HepG2 (cell line): ENCODE data around the gene VGLL4. TPM values are rescaled to one million over a fixed set of nuclear protein-coding genes. Genes with fewer than 3 reads are reported as not detected.

Experiments
- ATAC-seq: fragments of 200-7000 bp; cut with Tn5 transposase; 3 replicates; pipeline ENCODE4 v1.9.1; 2020; ENCODE audit warnings: mild to moderate bottlenecking, moderate library complexity
- BruUV-seq: library from RNA; stranded (reverse); fragments of 400-500 nt; replicated peaks from 2 replicates; lab custom pipeline; 2021; lab: Mats Ljungman, UMichigan
- CTCF ChIA-PET: fragments of 300-600 bp; formaldehyde crosslinking; extraction: SDS; loops from one replicate; lab custom pipeline; 2021; ENCODE audit warnings: low total read pairs, inconsistent platforms, low intra/inter-chr PET ratio; lab: Yijun Ruan, JAX
- POLR2A ChIA-PET: fragments of 350-600 bp; sonication (Branson Sonifier 250); formaldehyde crosslinking; loops from one replicate; lab custom pipeline; 2020; ENCODE audit warnings: antibody characterized with exemption, inconsistent platforms; lab: Yijun Ruan, JAX
- DNase-seq: peaks from one replicate; pipeline ENCODE4 v3.0.0-alpha.2; 2015; ENCODE audit warnings: low spot score
- FAIRE-seq: peaks from 3 replicates; lab custom pipeline; 2011; peaks lifted over from hg19 to GRCh38; lab: Jason Lieb, UNC
- H2AFZ ChIP-seq: one replicate; pipeline ENCODE4 v1.6.1; 2011; ENCODE audit warnings: low read length, inconsistent platforms
- H3K27ac ChIP-seq: fragments of 300-600 bp; 3 replicates; pipeline ENCODE4 v1.8.0; 2011; ENCODE audit warnings: mixed run types, mild to moderate bottlenecking, mixed read lengths, low read length, inconsistent platforms; ENCODE audit not compliant: insufficient read depth; ENCODE audit errors: extremely low read length
- H3K27me3 ChIP-seq, 2 experiments: fragments of 200-600 bp in 1 of 2; 2 replicates in 1 of 2; 3 replicates in 1 of 2; pipeline versions ENCODE4 v1.6.0 to v1.8.0; 2011; ENCODE audit warnings: low read length in 2 of 2, mild to moderate bottlenecking in 2 of 2, moderate library complexity in 2 of 2, inconsistent platforms in 1 of 2; ENCODE audit not compliant: insufficient read depth in 2 of 2, control insufficient read depth in 1 of 2
- H3K36me3 ChIP-seq, 2 experiments: fragments of 200-600 bp in 1 of 2; replicated peaks in 1 of 2; 2 replicates in 1 of 2; 3 replicates in 1 of 2; pipeline versions ENCODE4 v1.5.1 to v1.8.0; 2011; ENCODE audit warnings: low read length in 2 of 2, inconsistent platforms in 1 of 2; ENCODE audit not compliant: insufficient read depth in 2 of 2, control insufficient read depth in 1 of 2
- H3K4me1 ChIP-seq: 2 replicates; pipeline ENCODE4 v1.5.1; 2012; ENCODE audit warnings: low read length, inconsistent platforms; ENCODE audit not compliant: insufficient read depth
- H3K4me2 ChIP-seq: 2 replicates; pipeline ENCODE4 v1.6.0; 2011; ENCODE audit warnings: low read depth, low read length, inconsistent platforms
- H3K4me3 ChIP-seq, 3 experiments: fragments of 200-600 bp in 1 of 3; sonication (generic), shearing (Covaris generic) in 1 of 3; replicated peaks in 1 of 3; 2 replicates each; pipeline ENCODE4 v1.5.1; 2011 to 2016; ENCODE audit warnings: low read length in 3 of 3, inconsistent platforms in 2 of 3, low read depth in 2 of 3, mild to moderate bottlenecking in 2 of 3, control low read depth in 1 of 3, mixed read lengths in 1 of 3; ENCODE audit not compliant: insufficient read depth in 1 of 3
- H3K79me2 ChIP-seq: one replicate; pipeline ENCODE4 v1.6.1; 2011; ENCODE audit warnings: low read length, inconsistent platforms; ENCODE audit not compliant: insufficient read depth
- H3K9ac ChIP-seq: 2 replicates; pipeline ENCODE4 v1.6.0; 2011; ENCODE audit warnings: mild to moderate bottlenecking, low read depth, low read length, inconsistent platforms; ENCODE audit not compliant: insufficient read depth
- H3K9me3 ChIP-seq: 2 replicates; pipeline ENCODE4 v1.5.1; 2012; ENCODE audit warnings: mild to moderate bottlenecking, low read length
- H4K20me1 ChIP-seq: 2 replicates; pipeline ENCODE4 v1.6.0; 2011; ENCODE audit warnings: inconsistent platforms, mild to moderate bottlenecking, low read length, moderate library complexity; ENCODE audit not compliant: insufficient read depth
- FOXM1 ChIP-seq: sonication (generic); formaldehyde crosslinking; IDR thresholded peaks from 2 replicates; pipeline ENCODE4 v1.5.0; 2020; ENCODE audit warnings: missing genetic modification reagents
- HDAC6 ChIP-seq: fragments of 200-600 bp; sonication (generic); IDR thresholded peaks from 2 replicates; pipeline ENCODE4 v1.7.0; 2017; ENCODE audit warnings: mild to moderate bottlenecking, antibody characterized with exemption, low read length, low read depth
- HMG20A ChIP-seq: IDR thresholded peaks from 2 replicates; pipeline ENCODE4 v1.6.1; 2016; ENCODE audit warnings: borderline replicate concordance
- NCOR1 ChIP-seq: fragments of 200-600 bp; sonication (generic); IDR thresholded peaks from 2 replicates; pipeline ENCODE4 v1.7.0; 2017; ENCODE audit warnings: antibody characterized with exemption, low read length, borderline replicate concordance
- NFRKB ChIP-seq: fragments of 450-650 bp; IDR thresholded peaks from 2 replicates; pipeline ENCODE4 v1.6.1; 2017
- RFX1 ChIP-seq: fragments of 450-650 bp; IDR thresholded peaks from 2 replicates; pipeline ENCODE4 v1.6.1; 2017
- STAT5B ChIP-seq: sonication (generic); formaldehyde crosslinking; IDR thresholded peaks from 2 replicates; pipeline ENCODE4 v1.4.0; 2020; ENCODE audit warnings: missing genetic modification reagents
- ZFP62 ChIP-seq: sonication (generic); formaldehyde crosslinking; IDR thresholded peaks from 2 replicates; pipeline ENCODE4 v1.4.0; 2020; ENCODE audit warnings: missing genetic modification reagents
- ZNF124 ChIP-seq: sonication (generic); formaldehyde crosslinking; IDR thresholded peaks from 2 replicates; pipeline ENCODE4 v1.4.0; 2020; ENCODE audit warnings: missing genetic modification reagents
- ZNF383 ChIP-seq: sonication (generic); formaldehyde crosslinking; IDR thresholded peaks from 2 replicates; pipeline ENCODE4 v1.4.0; 2020; ENCODE audit warnings: missing genetic modification reagents, mild to moderate bottlenecking, borderline replicate concordance
- WGBS: methylation state at CpG from one replicate; pipeline ENCODE4 v1.1.6; 2017; ENCODE audit warnings: low lambda C conversion rate; 5-methylcytosine and 5-hydroxymethylcytosine counted together
- in situ Hi-C: cut with HindIII; loops from 2 replicates; pipeline ENCODE4 v1.10.0; 2017; ENCODE audit warnings: low pct_unique_long_range_greater_than_20kb; ENCODE audit not compliant: extremely low pct_ligation_motif_present
- intact Hi-C: fragments of 100-400 bp; cut with micrococcal nuclease; formaldehyde crosslinking; loops from one replicate; pipeline ENCODE4 v1.10.0; 2022; ENCODE audit not compliant: unreplicated experiment
- polyA plus RNA-seq, 8 experiments: library from polyadenylated mRNA; depleted of rRNA in 3 of 8; stranded (reverse) in 7 of 8; unstranded in 1 of 8; fragments of >200 nt; fragmentation: Illumina TruSeq in 4 of 8; extraction: Trizol in 4 of 8; gene quantifications; 2 replicates each; pipeline versions ENCODE4 v1.2.1 to v1.2.3, GENCODE V29; 2011 to 2016; ENCODE audit warnings: low read depth in 4 of 8, missing spikeins in 1 of 8, mixed read lengths in 1 of 8; ENCODE audit not compliant: insufficient read depth in 1 of 8
- total RNA-seq, 5 experiments: library from RNA; depleted of rRNA; stranded (reverse); fragments of >200 nt; fragmentation: Illumina TruSeq; extraction: Trizol; gene quantifications; 2 replicates each; pipeline ENCODE4 v1.2.3, GENCODE V29; 2016; ENCODE audit warnings: low read depth in 1 of 5
- TF ChIP-seq, protein P1 (sequence below): sonication (generic); formaldehyde crosslinking; IDR thresholded peaks from 2 replicates; pipeline ENCODE4 v1.8.0; 2022; ENCODE audit warnings: mild to moderate bottlenecking, missing genetic modification reagents, borderline replicate concordance
- TF ChIP-seq, protein P2 (sequence below): sonication (generic); formaldehyde crosslinking; IDR thresholded peaks from 2 replicates; pipeline ENCODE4 v1.5.0; 2020; ENCODE audit warnings: mild to moderate bottlenecking, low read depth, missing genetic modification reagents, borderline replicate concordance

Gene VGLL4
- total and polyA plus RNA-seq, 2 of the 13 experiments (the other 11 are each of a cell fraction or from before 2014, with no cell fraction given), result 23.2 to 39.0 TPM

GRCh38 chr3:11671648-11672100, 28.0 kb upstream of the VGLL4 start:
- intact Hi-C loops, result no loop called here
- H2AFZ ChIP-seq, result no peak overlapping the region
- FAIRE-seq, result no peak
- CTCF ChIA-PET, result no interaction called here
- 93% methylated on average over 4 of the region's 4 CpGs for WGBS
- BruUV-seq, result no TSS peak
- H3K4me1 ChIP-seq, result peaks cover 13% of the 10 kb centered on the region; the same call in 1 of the 2 replicates
- no peaks in the 10 kb centered on the region for H3K27me3 ChIP-seq
- POLR2A ChIA-PET, result no interaction called here
- no peak for DNase-seq
- H3K27ac ChIP-seq, result no peak overlapping the region
- TF ChIP-seq HMG20A (CRISPR knock-in tag), result no peak
- no peak for TF ChIP-seq NCOR1
- TF ChIP-seq FOXM1 (CRISPR knock-in tag), result no peak
- no peak for TF ChIP-seq HDAC6
- TF ChIP-seq ZNF124 (CRISPR knock-in tag), result no peak
- TF ChIP-seq STAT5B (CRISPR knock-in tag), result no peak
- TF ChIP-seq, protein P1, sequence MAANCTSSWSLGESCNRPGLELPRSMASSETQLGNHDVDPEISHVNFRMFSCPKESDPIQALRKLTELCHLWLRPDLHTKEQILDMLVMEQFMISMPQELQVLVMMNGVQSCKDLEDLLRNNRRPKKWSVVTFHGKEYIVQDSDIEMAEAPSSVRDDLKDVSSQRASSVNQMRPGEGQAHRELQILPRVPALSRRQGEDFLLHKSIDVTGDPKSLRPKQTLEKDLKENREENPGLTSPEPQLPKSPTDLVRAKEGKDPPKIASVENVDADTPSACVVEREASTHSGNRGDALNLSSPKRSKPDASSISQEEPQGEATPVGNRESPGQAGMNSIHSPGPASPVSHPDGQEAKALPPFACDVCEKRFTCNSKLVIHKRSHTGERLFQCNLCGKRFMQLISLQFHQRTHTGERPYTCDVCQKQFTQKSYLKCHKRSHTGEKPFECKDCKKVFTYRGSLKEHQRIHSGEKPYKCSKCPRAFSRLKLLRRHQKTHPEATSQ, result no peak
- no peak for TF ChIP-seq ZNF383 (CRISPR knock-in tag)
- TF ChIP-seq NFRKB, result no peak
- TF ChIP-seq RFX1, result no peak
- no peak for TF ChIP-seq ZFP62
- TF ChIP-seq, protein P2, sequence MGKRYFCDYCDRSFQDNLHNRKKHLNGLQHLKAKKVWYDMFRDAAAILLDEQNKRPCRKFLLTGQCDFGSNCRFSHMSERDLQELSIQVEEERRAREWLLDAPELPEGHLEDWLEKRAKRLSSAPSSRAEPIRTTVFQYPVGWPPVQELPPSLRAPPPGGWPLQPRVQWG (CRISPR knock-in tag), result no peak
- TF ChIP-seq, all 625 proteins: peak for 0
- Histone ChIP-seq H4K20me1 (no peaks in the 10 kb centered on the region), H3K36me3 (no peaks in the 10 kb centered on the region), H3K9me3 (no peaks in the 10 kb centered on the region), H3K4me2 (no peak overlapping the region), H3K79me2 (no peaks in the 10 kb centered on the region), H3K9ac (no peak overlapping the region), H3K4me3 (no peak overlapping the region)
- ATAC-seq, result no peak
- in situ Hi-C loops, result no loop called here
